K562 (cell line): Measurements from ENCODE around the gene PPWD1. TPM values are rescaled to one million over a fixed set of nuclear protein-coding genes. Genes with fewer than 3 reads are reported as not detected.

Source experiments
- FOXJ3 ChIP-seq: sonication (generic); formaldehyde crosslinking; IDR thresholded peaks from 2 replicates; pipeline ENCODE4 v1.4.0; 2020; ENCODE audit warnings: mild to moderate bottlenecking, missing genetic modification reagents
- HNRNPH1 ChIP-seq: fragments of 200-400 bp; formaldehyde crosslinking; optimal IDR thresholded peaks from 2 replicates; pipeline ENCODE3; 2017; ENCODE audit warnings: low read depth, mild to moderate bottlenecking, low read length, moderate library complexity
- POLR2A ChIP-seq: fragments of 450-650 bp; conservative IDR thresholded peaks from 2 replicates; pipeline ENCODE4 v1.6.1; 2016
- PRDM10 ChIP-seq: fragments of 450-650 bp; IDR thresholded peaks from 2 replicates; pipeline ENCODE4 v1.6.1; 2018; ENCODE audit not compliant: partially characterized antibody
- REST ChIP-seq, 2 experiments: fragments of 450-650 bp; formaldehyde crosslinking in 1 of 2; IDR thresholded peaks; 2 replicates each; pipeline versions ENCODE4 v1.4.0 to v1.6.1; 2014 to 2020; ENCODE audit warnings: mild to moderate bottlenecking in 2 of 2, borderline replicate concordance in 1 of 2, low read depth in 1 of 2
- SMAD3 ChIP-seq: fragments of 450-650 bp; formaldehyde crosslinking; conservative IDR thresholded peaks from 2 replicates; pipeline ENCODE4 v1.4.0; 2020; ENCODE audit warnings: mild to moderate bottlenecking
- SPI1 ChIP-seq: IDR thresholded peaks from 2 replicates; pipeline ENCODE4 v1.6.1; 2011; ENCODE audit warnings: low read depth, low read length, control low read depth, borderline replicate concordance
- TCF15 ChIP-seq: fragments of 250-450 bp; sonication (Bioruptor Pico); IDR thresholded peaks from 2 replicates; pipeline ENCODE4 v1.8.0; 2022; ENCODE audit warnings: moderate library complexity, mild to moderate bottlenecking, inconsistent platforms
- TSC22D4 ChIP-seq: fragments of 450-650 bp; IDR thresholded peaks from 2 replicates; pipeline ENCODE4 v1.6.1; 2016; ENCODE audit warnings: missing genetic modification characterization, missing biosample characterization, control low read depth
- YY1 ChIP-seq, 3 experiments: IDR thresholded peaks; 2 replicates each; pipeline ENCODE4 v1.6.1; 2011; ENCODE audit warnings: low read length in 2 of 3, mild to moderate bottlenecking in 2 of 3, moderate library complexity in 2 of 3, borderline replicate concordance in 1 of 3, control low read depth in 1 of 3, low read depth in 1 of 3; ENCODE audit not compliant: insufficient read depth in 3 of 3, insufficient replicate concordance in 2 of 3, control insufficient read depth in 1 of 3, insufficient read length in 1 of 3; ENCODE audit errors: extremely low read depth in 1 of 3
- ZFX ChIP-seq: sonication (generic); formaldehyde crosslinking; IDR thresholded peaks from 2 replicates; pipeline ENCODE4 v1.8.0; 2022; ENCODE audit warnings: mild to moderate bottlenecking, missing genetic modification reagents, moderate library complexity
- ZNF444 ChIP-seq: fragments of 250-450 bp; sonication (Bioruptor Pico); IDR thresholded peaks from 2 replicates; pipeline ENCODE4 v1.4.0; 2020; ENCODE audit warnings: mild to moderate bottlenecking, moderate library complexity
- ZNF695 ChIP-seq: fragments of 450-650 bp; formaldehyde crosslinking; IDR thresholded peaks from 2 replicates; pipeline ENCODE4 v1.4.0; 2020; ENCODE audit warnings: mild to moderate bottlenecking, moderate library complexity
- ZNF77 ChIP-seq: fragments of 250-450 bp; sonication (Bioruptor Pico); IDR thresholded peaks from 2 replicates; pipeline ENCODE4 v1.5.0; 2020
- polyA plus RNA-seq, 8 experiments: library from polyadenylated mRNA; depleted of rRNA in 4 of 8; stranded (reverse) in 5 of 8; unstranded in 3 of 8; fragments of >200 nt; fragmentation: Nextera tagmentation in 2 of 8; fragmentation: Illumina TruSeq in 1 of 8; extraction: Ambion mirVana in 2 of 8; extraction: Trizol in 1 of 8; gene quantifications; 2 replicates each; pipeline versions ENCODE4 v1.2.1 to v1.2.3, GENCODE V29; 2011 to 2014; ENCODE audit warnings: inconsistent platforms in 1 of 8, missing spikeins in 1 of 8
- total RNA-seq, 7 experiments: library from RNA; depleted of rRNA in 6 of 7; stranded (reverse); fragments of >200 nt in 6 of 7; fragmentation: Illumina TruSeq in 2 of 7; extraction: Trizol in 2 of 7; gene quantifications; 2 replicates each; pipeline versions ENCODE4 v1.2.1 to v1.2.3, GENCODE V29; 2011 to 2021; ENCODE audit warnings: low replicate concordance in 1 of 7

Gene PPWD1
- total and polyA plus RNA-seq, 9 of the 15 experiments (the other 6 are each of a cell fraction or from before 2014, with no cell fraction given) = 24.1 to 89.2 (median 51.4) TPM

- peak; percentile 90 for TF ChIP-seq PRDM10
- TF ChIP-seq YY1 (IDR thresholded peaks at IDR 0.05; ENCODE audit: borderline replicate concordance in 1 of 3, control insufficient read depth in 1 of 3, extremely low read depth in 1 of 3, insufficient read depth in 3 of 3, insufficient read length in 1 of 3, insufficient replicate concordance in 2 of 3, low read depth in 1 of 3, low read length in 2 of 3) = peak in 2 of 3 experiments; percentile 76 to 88
- peak; percentile 60; the same call in 1 of the 2 replicates for TF ChIP-seq SMAD3 (CRISPR knock-in tag)
- no peak for TF ChIP-seq ZNF77 (CRISPR knock-in tag)
- TF ChIP-seq TCF15 (CRISPR knock-in tag) = no peak
- no peak for TF ChIP-seq TSC22D4
- no peak for TF ChIP-seq FOXJ3 (CRISPR knock-in tag)
- no peak for TF ChIP-seq ZNF444
- peak; percentile 74 for TF ChIP-seq POLR2A
- TF ChIP-seq REST (IDR thresholded peaks at IDR 0.05; ENCODE audit: borderline replicate concordance) = no peak
- no peak for TF ChIP-seq REST (CRISPR knock-in tag; IDR thresholded peaks at IDR 0.05; ENCODE audit: low read depth)
- no peak for TF ChIP-seq HNRNPH1
- no peak for TF ChIP-seq SPI1
- peak; percentile 84 for TF ChIP-seq ZFX
- TF ChIP-seq ZNF695 = no peak
Observed at GRCh38 chr5:65624571-65625555, 61.8 kb downstream of the PPWD1 start, which contains the start of the genes SHLD3 and TRAPPC13 (continued).
